GM18907 (cell line): ENCODE results near the gene GPER1.
"Not testable (repeated sequence)": the region's sequence is repeated elsewhere in the genome, so short reads cannot be mapped to it uniquely, and the experiment has no call there.

Experiments
- ATAC-seq: cut with Tn5 transposase; IDR thresholded peaks from one replicate; pipeline ENCODE4 v1.9.1; 2021; ENCODE audit warnings: mild to moderate bottlenecking, moderate library complexity; ENCODE audit not compliant: unreplicated experiment

GPER1 gene

DNA sequence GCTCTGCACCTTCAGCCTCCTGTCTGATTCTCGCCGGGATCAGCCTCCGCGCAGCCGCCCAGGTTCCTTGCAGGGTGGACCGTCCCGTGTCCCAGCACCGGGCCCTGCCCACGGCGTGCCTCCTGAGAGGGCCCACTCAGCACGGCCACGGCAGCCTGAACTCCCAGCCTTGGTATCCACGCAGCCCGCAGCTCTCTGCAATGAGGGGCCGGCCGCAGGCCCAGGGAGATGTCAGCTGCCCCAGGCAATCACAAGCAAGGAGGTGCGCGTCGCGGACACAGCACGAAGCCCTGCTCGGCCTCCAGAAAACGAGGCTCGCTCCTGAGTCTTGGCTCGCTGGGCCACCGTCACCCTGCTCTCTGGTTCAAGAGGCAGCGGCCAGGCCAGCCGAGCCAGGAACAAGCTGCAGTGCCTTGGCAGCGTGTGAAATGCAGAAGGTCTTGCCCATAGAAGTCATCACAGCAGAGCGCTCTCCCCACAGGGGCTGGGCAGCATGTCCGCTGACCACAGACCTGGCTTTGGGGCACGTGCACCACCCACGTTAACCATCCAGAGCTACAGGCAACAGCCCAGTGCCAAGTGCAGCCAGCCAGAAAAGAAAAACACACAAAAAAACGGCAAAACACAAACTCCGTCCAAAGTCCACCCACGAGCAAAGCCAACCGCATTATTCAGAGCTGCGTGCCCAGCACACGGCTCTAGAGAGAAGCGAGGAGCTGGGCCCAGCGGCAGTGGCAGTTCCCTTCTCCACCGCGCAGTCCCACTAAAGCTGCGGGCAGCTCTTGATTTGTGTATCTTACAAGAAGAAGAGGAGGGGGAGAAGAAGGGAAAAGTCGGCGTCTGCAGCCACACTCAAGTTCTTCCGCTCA lies 13.9 kb downstream of the GPER1 start:
- ATAC-seq: no peak

DNA sequence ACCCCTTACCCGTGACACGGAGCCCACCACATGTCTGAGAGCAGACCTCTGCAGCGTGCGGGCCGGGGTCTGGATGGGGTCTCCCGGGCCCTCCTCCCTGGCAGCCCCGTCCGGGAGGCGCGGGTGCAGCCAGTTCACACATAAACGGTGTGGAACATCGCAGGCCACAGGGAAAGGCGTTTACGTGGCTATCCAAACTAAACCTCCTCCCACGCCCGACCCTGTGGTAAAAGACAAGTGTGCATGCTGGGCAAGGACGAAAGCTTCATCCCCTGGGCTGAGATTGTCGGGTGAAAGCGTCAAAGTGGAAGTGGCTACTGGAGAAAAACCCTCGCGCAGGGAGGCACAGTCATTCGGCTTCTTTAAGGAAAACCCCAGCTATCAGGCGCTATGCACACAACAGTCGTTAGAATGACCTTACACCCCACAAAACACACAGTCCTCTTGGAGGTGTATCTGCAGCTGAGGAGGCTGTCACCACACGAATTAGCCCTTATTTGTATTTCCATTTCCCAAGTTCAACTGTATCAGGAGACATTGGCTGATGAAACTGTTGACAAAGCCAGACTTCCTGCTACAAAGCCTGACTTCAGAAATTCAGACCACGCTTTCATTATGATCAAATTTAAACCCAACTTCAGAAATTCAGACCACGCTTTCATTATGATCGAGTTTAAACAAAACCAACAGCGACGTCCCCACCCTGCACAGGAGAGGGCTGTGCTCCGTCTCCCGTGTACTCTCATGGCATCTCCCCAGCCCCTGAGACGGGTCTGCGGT lies 15.3 kb downstream of the GPER1 start:
- ATAC-seq: peak; percentile 45

DNA sequence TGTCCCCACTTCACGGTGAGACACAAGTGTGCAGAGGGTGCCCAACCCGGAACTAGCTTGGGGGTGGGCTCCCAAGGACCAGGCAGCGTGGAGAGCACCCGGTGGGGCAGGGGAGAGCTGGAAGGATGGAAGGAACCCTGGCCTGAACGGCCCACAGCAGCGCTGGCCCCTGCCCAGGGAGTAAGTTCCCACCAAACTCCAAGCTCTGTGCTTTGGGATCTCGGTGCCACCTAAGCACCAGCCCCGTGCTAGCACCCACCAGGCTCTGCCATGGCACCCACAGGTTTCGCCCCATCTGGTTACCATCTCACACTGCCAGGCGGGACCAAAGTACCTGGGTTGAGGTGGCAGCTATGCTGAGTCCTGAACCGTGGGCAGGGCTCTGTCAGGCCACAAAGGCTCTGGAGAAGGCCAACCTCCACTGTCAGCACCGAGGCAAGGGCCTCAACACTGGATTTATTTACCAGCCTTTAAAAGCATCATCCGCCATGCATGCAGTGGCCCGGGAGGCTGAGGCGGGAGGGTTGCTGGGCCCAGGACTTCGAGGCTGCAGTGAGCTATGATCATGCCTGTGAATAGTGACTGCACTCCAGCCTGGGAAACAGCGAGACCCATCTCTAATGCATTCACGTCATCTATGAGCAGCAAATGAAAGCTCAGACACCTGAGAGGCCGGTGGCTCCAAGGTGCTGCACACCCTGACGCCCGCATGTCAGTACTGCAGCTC lies 16.0 kb downstream of the GPER1 start:
- ATAC-seq: peak; percentile 1

DNA sequence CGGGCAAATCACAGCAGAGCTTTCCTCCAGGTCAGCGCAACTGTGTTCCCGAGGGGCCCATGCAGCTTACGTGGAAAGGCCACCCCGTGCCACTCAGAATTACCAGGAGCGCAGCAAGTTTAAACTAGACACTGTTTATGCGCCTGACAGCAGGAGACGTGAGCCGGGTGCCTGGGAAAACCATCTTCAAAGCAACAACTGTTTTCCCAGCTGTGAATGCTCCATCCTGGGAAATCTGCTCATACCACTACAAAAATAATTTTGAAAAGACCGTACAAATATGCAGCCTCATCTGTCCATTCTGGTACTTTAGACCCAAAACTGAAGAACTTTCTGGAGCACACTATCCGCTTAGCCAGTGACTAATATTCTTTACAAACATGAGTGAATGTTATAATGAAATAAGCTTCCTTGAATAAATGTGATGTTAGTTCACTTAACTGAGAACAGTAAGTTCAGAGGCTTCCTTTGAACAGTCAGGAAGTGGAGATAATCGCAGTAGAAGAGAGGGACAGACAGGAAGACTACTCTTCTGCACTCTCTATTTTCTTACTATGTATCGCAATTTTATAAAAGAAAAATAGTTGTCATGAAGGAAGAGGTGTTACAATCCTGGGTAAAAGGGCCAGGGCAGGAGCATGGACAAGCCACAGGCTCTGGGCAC lies 16.7 kb downstream of the GPER1 start:
- ATAC-seq: no peak

GRCh38 chr7:1105189-1105588 lies 17.3 kb downstream of the GPER1 start:
- ATAC-seq: peak; percentile 50

DNA sequence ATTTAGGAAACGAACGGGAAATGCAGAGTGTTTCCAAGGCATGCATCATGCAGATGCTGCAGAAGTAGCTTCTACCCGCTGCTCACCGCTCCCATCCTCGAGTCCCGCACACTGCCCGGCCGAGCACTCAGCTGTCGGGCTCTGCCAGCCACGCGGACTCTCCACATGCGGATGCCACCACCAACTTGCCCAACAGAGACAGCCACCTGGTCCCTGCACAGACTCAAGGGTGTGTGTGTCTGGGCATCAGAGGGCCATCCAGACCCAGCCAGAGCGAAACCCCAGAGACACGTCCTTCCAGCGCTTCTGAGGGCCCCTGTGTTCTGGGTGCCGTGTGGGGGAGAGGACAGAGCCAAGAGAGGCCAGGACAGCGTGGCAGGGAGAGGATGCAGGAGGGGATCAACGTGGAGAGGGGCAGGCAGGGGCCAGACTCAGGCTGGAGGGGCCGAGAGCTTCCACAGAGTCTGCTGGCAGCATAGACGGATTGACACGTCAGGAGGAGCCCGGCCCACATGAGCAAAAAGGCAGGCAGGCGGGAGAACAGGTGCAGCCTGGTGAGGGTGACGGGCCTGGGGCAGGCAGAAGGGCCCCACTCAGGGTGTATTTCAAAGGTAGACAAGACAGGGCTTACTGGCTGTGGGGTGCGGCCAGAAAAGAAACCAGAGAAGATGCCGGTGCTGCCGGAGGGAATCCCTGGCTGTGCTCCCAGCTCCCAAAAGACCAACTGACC lies 18.3 kb downstream of the GPER1 start:
- ATAC-seq: no peak

DNA sequence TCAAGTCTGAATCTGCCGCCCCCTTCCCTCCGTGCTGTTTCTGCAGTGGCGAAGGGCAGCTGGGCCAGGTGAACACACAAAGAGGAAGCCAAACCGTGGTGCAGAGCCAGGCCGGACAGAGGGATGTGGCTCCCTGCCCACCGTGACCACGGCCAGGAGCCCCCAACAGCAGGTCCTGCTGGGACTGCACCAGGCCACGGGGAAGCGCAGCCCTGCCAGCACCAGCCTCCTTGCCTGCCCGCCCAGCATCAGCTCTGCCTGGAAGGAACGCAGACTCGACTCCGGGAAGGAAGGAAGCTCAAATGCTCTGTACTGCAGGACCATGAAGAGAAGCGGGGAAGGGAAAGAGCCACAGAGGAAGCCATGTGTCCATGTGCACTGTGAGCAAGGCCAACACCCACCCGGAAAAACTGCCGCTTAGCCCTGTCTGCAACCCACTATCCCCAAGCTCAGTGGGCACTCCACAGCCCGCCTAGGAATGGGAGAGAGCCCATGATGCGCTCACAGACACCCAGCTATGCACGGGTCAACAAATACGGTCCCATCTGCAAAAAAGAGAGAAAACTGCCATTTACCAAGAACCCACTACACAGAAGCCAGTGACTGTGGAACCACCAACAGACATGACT lies 19.0 kb downstream of the GPER1 start:
- ATAC-seq: no peak

GRCh38 chr7:1108264-1108920 lies 20.5 kb downstream of the GPER1 start:
- ATAC-seq: no peak

DNA sequence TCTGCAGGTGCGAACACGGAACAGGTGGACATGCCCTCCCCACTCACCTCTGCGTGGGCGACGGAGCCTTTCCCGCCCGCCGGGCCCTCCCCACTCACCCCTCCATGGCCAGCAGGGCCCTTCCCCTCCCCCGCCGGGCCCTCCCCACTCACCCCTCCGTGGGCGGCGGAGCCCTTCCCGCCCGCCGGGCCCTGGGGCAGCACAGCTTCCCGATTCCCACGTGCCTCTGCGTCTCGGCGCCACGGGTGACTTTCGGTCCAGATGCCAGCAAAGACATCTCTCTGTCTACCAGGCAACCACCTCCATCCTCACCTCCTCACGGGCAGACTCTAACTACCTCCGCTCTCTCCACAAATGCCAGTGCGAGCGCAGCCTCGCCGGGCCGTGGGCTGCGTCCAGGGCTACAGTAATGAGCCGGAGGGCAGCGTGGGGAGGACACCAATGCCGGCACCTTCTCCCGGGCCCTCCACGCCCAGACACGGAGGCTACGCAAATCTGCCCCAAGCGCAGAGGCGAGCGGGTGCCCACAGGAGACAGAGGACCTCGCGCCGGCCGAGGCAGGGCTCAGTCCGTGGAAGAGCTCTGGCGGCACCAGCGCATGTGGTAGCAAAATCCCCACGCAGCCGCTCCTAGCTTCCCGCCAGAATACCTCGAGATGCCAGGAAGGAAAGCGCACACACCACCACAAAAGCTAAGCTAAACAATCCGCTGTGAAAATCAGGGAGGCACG lies 21.8 kb downstream of the GPER1 start:
- ATAC-seq: no peak

DNA sequence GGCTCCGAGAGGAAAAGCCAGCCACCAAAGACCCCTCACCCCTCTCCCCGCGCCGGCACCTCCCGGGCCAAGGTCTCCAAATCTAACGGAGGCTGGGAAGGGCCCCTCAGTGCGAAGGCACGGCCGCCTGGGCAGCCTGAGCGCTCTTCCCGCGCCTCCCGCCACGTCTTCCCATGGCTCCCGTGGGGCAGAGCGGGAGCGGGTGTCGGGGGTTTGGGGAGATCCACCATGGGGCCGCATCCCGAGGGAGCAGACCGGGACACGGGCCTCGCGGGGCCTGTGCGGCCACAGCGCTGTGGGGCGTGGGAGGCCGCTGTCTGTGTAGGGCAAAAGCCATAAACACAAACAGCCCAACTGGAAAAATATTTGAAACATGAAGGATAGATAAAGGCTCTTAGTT lies 22.4 kb downstream of the GPER1 start:
- ATAC-seq: no peak

DNA sequence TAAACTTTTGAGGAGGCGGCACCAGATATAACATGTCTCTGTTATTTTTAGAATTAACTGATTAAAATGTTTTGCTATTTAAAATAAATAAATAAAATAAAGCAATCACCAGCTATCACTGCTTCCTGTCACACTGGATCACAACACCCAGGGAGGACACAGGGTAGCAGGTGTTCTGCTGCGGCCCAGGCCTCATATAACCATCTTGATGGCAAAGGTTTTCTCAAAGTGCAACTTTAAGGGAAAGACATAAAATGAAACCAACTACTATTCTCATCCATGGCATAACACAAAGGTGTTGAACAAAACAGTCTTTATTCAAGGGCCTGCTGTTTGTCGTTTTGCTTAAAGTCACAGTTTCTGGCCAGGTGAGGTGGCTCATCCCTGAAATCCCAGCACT lies 23.2 kb downstream of the GPER1 start:
- no peak for ATAC-seq

DNA sequence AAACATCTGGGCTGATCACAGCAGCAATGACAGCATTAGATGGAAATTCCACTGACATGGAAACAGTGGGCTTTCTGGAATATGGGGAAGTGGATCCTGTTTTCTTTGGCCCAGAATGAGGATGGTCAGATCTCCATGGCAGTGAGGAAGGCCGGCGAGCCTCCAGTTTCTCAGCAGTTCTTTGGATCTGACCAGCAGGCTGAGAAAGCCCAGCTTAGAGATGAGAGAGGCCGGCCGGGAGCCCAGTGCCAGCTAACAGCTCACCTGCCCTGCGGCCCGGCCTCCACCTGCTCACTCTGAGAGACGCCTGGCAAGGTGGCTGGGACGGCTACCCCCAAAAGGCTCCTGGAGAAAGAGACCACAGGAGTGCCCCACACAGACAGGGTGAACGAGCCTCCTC lies 24.2 kb downstream of the GPER1 start:
- no peak for ATAC-seq

GRCh38 chr7:1112625-1113547 lies 25.0 kb downstream of the GPER1 start:
- ATAC-seq: no peak

- ATAC-seq: no peak
Measured at GRCh38 chr7:1113548-1113885, 25.6 kb downstream of the GPER1 start.

DNA sequence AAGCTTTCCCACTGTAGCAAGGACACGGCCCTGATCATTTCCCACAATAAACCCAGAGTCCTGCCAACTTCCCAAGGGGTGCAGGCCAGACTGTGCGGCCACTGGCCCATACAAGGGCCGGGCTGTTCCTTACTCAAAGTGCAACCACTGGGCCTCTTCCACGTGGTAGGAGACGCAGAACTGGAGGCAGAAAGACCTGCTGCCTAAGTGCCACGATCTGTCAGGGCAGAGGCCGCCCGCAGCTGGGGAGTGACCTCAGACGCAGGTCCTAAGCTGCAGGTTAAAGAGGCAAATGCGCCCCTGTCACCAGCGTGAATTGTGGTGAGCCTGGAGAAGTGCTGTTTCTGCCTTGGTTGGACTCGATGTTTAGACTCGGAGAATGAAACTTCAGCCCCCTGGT lies 26.2 kb downstream of the GPER1 start:
- ATAC-seq: no peak

GRCh38 chr7:1114505-1114904 lies 26.6 kb downstream of the GPER1 start:
- no peak for ATAC-seq

DNA sequence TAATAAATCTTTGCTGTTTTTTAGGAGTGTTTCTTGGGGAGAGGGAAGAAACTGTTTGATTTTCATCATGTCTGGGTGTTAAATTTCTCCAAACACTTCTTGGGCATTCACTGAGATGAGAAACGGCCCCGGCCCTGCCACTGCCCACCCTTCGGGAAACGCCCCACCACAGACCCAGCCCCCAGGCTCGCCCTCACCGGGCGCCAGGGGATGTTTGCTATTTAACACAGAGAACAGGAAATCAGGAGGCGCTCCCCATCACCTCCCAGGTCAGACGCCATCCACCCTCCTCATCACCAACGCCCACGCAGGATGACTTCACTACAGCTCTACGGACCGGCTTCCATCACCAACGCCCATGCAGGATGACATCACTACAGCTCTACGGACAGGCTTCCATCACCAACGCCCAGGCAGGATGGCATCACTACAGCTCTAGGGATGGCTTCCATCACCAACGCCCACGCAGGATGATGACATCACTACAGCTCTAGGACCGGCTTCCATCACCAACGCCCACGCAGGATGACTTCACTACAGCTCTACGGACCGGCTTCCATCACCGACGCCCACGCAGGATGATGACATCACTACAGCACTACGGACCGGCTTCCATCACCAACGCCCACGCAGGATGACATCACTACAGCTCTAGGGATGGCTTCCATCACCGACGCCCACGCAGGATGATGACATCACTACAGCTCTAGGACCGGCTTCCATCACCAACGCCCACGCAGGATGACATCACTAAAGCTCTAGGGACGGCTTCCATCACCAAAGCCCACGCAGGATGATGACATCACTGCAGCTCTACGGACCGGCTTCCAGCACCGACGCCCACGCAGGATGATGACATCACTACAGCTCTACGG lies 27.5 kb downstream of the GPER1 start:
- ATAC-seq: not testable (repeated sequence)
